GM23338 (cell line): ENCODE results near the gene ARHGEF39.

Source experiments
- CTCF ChIP-seq, 2 experiments: fragments of 200-600 bp in 1 of 2; sonication (generic) in 1 of 2; conservative IDR thresholded peaks; 2 replicates each; pipeline versions ENCODE4 v1.5.1 to v1.6.1; 2016 to 2017; ENCODE audit warnings: antibody characterized with exemption in 2 of 2, low read depth in 2 of 2, mild to moderate bottlenecking in 2 of 2, moderate library complexity in 1 of 2
- EZH2 ChIP-seq: fragments of 200-600 bp; sonication (generic); IDR thresholded peaks from one replicate; pipeline ENCODE4 v1.8.0; 2017; ENCODE audit warnings: antibody characterized with exemption, mild to moderate bottlenecking, low read depth; ENCODE audit not compliant: unreplicated experiment
- EZH2phosphoT487 ChIP-seq: fragments of 200-600 bp; sonication (generic); IDR thresholded peaks from one replicate; pipeline ENCODE4 v1.8.1; 2018; ENCODE audit warnings: antibody characterized with exemption; ENCODE audit not compliant: unreplicated experiment
- JUNB ChIP-seq: IDR thresholded peaks from one replicate; pipeline ENCODE4 v1.6.1; 2016; ENCODE audit warnings: antibody characterized with exemption; ENCODE audit not compliant: unreplicated experiment
- POLR2AphosphoS5 ChIP-seq: IDR thresholded peaks from 2 replicates; pipeline ENCODE4 v1.6.1; 2016; ENCODE audit warnings: antibody characterized with exemption, low read depth
- REST ChIP-seq: IDR thresholded peaks from one replicate; pipeline ENCODE4 v1.6.1; 2018; ENCODE audit warnings: antibody characterized with exemption; ENCODE audit not compliant: unreplicated experiment
- ZNF331 ChIP-seq: fragments of 250-450 bp; sonication (Bioruptor Pico); IDR thresholded peaks from 2 replicates; pipeline ENCODE4 v1.5.0; 2020; ENCODE audit warnings: low read depth, mild to moderate bottlenecking, moderate library complexity
- ZNF462 ChIP-seq: fragments of 250-450 bp; sonication (Bioruptor Pico); IDR thresholded peaks from 2 replicates; pipeline ENCODE4 v1.5.0; 2020; ENCODE audit warnings: mild to moderate bottlenecking, moderate library complexity

GRCh38 chr9:35685506-35685905, 20.5 kb upstream of the ARHGEF39 start:
- TF ChIP-seq ZNF331 (CRISPR knock-in tag) (no peak), CTCF (conservative IDR thresholded peaks at IDR 0.05; ENCODE audit: low read depth in 2 of 2) (no peak), ZNF462 (CRISPR knock-in tag) (no peak), EZH2 (no peak), POLR2AphosphoS5 (no peak), REST (no peak), EZH2phosphoT487 (no peak), JUNB (no peak)
